GM12878 (cell line): ENCODE measurements around the gene IL15. TPM values are rescaled to one million over a fixed set of nuclear protein-coding genes. Genes with fewer than 3 reads are reported as not detected.

Experiments used
- ATF2 ChIP-seq: IDR thresholded peaks from 2 replicates; pipeline ENCODE4 v1.6.1; 2012; ENCODE audit warnings: low read length, inconsistent platforms
- BHLHE40 ChIP-seq, 2 experiments: fragments of 450-650 bp in 1 of 2; IDR thresholded peaks; 2 replicates each; pipeline ENCODE4 v1.6.1; 2011 to 2017; ENCODE audit warnings: low read depth in 2 of 2, borderline replicate concordance in 1 of 2, improper control_type of control experiment in 1 of 2, low read length in 1 of 2, mild to moderate bottlenecking in 1 of 2
- CEBPB ChIP-seq, 2 experiments: fragments of 150-350 bp in 1 of 2; IDR thresholded peaks; 2 replicates each; pipeline ENCODE4 v1.6.1; 2012 to 2014; ENCODE audit warnings: low read depth in 2 of 2, low read length in 2 of 2, borderline replicate concordance in 1 of 2, inconsistent platforms in 1 of 2
- CREB1 ChIP-seq: IDR thresholded peaks from 2 replicates; pipeline ENCODE4 v1.6.1; 2012; ENCODE audit warnings: low read depth, mild to moderate bottlenecking, inconsistent platforms
- CREM ChIP-seq: IDR thresholded peaks from 2 replicates; pipeline ENCODE4 v1.6.1; 2014; ENCODE audit warnings: antibody characterized with exemption, low read depth
- EP300 ChIP-seq, 2 experiments: fragments of 150-350 bp in 1 of 2; IDR thresholded peaks; 2 replicates each; pipeline ENCODE4 v1.6.1; 2011 to 2012; ENCODE audit warnings: low read depth in 2 of 2, low read length in 2 of 2, borderline replicate concordance in 1 of 2, improper control_type of control experiment in 1 of 2, inconsistent platforms in 1 of 2; ENCODE audit not compliant: control insufficient read depth in 1 of 2
- IRF4 ChIP-seq: IDR thresholded peaks from 2 replicates; pipeline ENCODE4 v1.6.1; 2011; ENCODE audit warnings: low read depth, low read length
- JUNB ChIP-seq: IDR thresholded peaks from 2 replicates; pipeline ENCODE4 v1.6.1; 2016; ENCODE audit warnings: antibody characterized with exemption, mild to moderate bottlenecking
- MAX ChIP-seq: IDR thresholded peaks from 2 replicates; pipeline ENCODE4 v1.6.1; 2012; ENCODE audit warnings: low read depth, low read length, improper control_type of control experiment
- MXI1 ChIP-seq: fragments of 150-350 bp; IDR thresholded peaks from 2 replicates; pipeline ENCODE4 v1.6.1; 2011; ENCODE audit warnings: low read depth, mild to moderate bottlenecking, inconsistent platforms, low read length, improper control_type of control experiment
- NR2F1 ChIP-seq: fragments of 450-650 bp; conservative IDR thresholded peaks from 2 replicates; pipeline ENCODE4 v1.6.1; 2017; ENCODE audit warnings: mild to moderate bottlenecking
- PBX3 ChIP-seq: IDR thresholded peaks from 2 replicates; pipeline ENCODE4 v1.6.1; 2011; ENCODE audit warnings: mild to moderate bottlenecking, low read depth, low read length, moderate library complexity; ENCODE audit not compliant: insufficient replicate concordance
- RUNX3 ChIP-seq: IDR thresholded peaks from 2 replicates; pipeline ENCODE4 v1.6.1; 2012; ENCODE audit warnings: low read length, inconsistent platforms
- ZNF24 ChIP-seq: fragments of 450-650 bp; IDR thresholded peaks from 2 replicates; pipeline ENCODE4 v1.6.1; 2017; ENCODE audit warnings: antibody characterized with exemption, mild to moderate bottlenecking
- polyA plus RNA-seq, 11 experiments: library from polyadenylated mRNA; depleted of rRNA in 4 of 11; unstranded in 6 of 11; stranded (reverse) in 5 of 11; fragments of >200 nt; fragmentation: Nextera tagmentation in 4 of 11; fragmentation: Illumina TruSeq in 1 of 11; extraction: Ambion mirVana in 4 of 11; extraction: Trizol in 1 of 11; gene quantifications; 1 replicate in 1 of 11; 2 replicates in 10 of 11; pipeline versions ENCODE4 v1.2.1 to v1.2.3, GENCODE V29; 2011 to 2016; ENCODE audit warnings: inconsistent platforms in 2 of 11, missing spikeins in 2 of 11, low read depth in 1 of 11
- total RNA-seq, 4 experiments: library from RNA; depleted of rRNA in 3 of 4; stranded (reverse); fragments of >200 nt in 3 of 4; fragmentation: Illumina TruSeq in 1 of 4; extraction: Trizol in 1 of 4; gene quantifications; 2 replicates each; pipeline versions ENCODE4 v1.2.1 to v1.2.3, GENCODE V29; 2013 to 2021

The IL15 gene
- total and polyA plus RNA-seq, 10 of the 15 experiments (the other 5 are each of a cell fraction or from before 2014, with no cell fraction given) = 6.0 to 11.4 (median 8.2) TPM

GRCh38 chr4:141635736-141636081 is 674 bp upstream of the IL15 start (continued):
- TF ChIP-seq PBX3 = no peak
- TF ChIP-seq EP300 (IDR thresholded peaks at IDR 0.05; ENCODE audit: borderline replicate concordance in 1 of 2, control insufficient read depth in 1 of 2, low read depth in 2 of 2, low read length in 2 of 2) = peak in 1 of 2 experiments; percentile 38; a peak in 1 of 4 replicates
- no peak for TF ChIP-seq NR2F1
- no peak for TF ChIP-seq CEBPB (IDR thresholded peaks at IDR 0.05; ENCODE audit: borderline replicate concordance in 1 of 2, low read depth in 2 of 2, low read length in 2 of 2)
- peak; percentile 16; the same call in 1 of the 2 replicates for TF ChIP-seq JUNB
- 0 out of 4 replicates have a peak, but pooled peaks of 1 of the 2 experiments have one; percentile 24 for TF ChIP-seq BHLHE40 (IDR thresholded peaks at IDR 0.05; ENCODE audit: borderline replicate concordance in 1 of 2, low read depth in 2 of 2, low read length in 1 of 2)
- no peak for TF ChIP-seq ZNF24
- peak; percentile 51; the same call in 1 of the 2 replicates for TF ChIP-seq ATF2
- TF ChIP-seq CREB1 = no peak
- TF ChIP-seq IRF4 = no peak
- peak; percentile 10; the same call in 1 of the 2 replicates for TF ChIP-seq CREM
- 0 out of 2 replicates have a peak, but pooled peaks have one; percentile 25 for TF ChIP-seq RUNX3
- no peak for TF ChIP-seq MAX
- 0 out of 2 replicates have a peak, but pooled peaks have one; percentile 18 for TF ChIP-seq MXI1
- TF ChIP-seq, all 136 proteins: peak for 18
